Stomach smooth muscle (tissue), 2 donors: ENCODE measurements around the gene NRTN.
"Not testable (repeated sequence)": the region's sequence is repeated elsewhere in the genome, so short reads cannot be mapped to it uniquely, and the experiment has no call there.

ENCODE experiments used
- H3K27ac ChIP-seq: one replicate; pipeline ENCODE4 v1.7.0; 2013; ENCODE audit warnings: mild to moderate bottlenecking, low read length, inconsistent platforms
- H3K27me3 ChIP-seq, 2 donors: one replicate each; pipeline ENCODE4 v1.7.0; 2013; ENCODE audit warnings: low read length in 2 of 2; ENCODE audit not compliant: insufficient read depth in 2 of 2, control insufficient read depth in 1 of 2
- H3K36me3 ChIP-seq, 2 donors: one replicate each; pipeline ENCODE4 v1.7.0; 2013; ENCODE audit warnings: low read length in 2 of 2; ENCODE audit not compliant: control insufficient read depth in 2 of 2, insufficient read depth in 2 of 2
- H3K4me1 ChIP-seq: one replicate; pipeline ENCODE4 v1.7.0; 2013; ENCODE audit warnings: low read length; ENCODE audit not compliant: control insufficient read depth, insufficient read depth
- H3K4me3 ChIP-seq, 2 donors: one replicate each; pipeline ENCODE4 v1.7.0; 2013; ENCODE audit warnings: low read length in 2 of 2
- H3K9ac ChIP-seq, 2 donors: one replicate each; pipeline ENCODE4 v1.7.0; 2013; ENCODE audit warnings: low read length in 2 of 2, mild to moderate bottlenecking in 1 of 2
- H3K9me3 ChIP-seq, 2 donors: one replicate each; pipeline ENCODE4 v1.7.0; 2013; ENCODE audit warnings: low read length in 2 of 2; ENCODE audit not compliant: control insufficient read depth in 2 of 2
- donor health status: healthy.
- donor health status: Pancreatic carcinoma.

NRTN gene, protein sequence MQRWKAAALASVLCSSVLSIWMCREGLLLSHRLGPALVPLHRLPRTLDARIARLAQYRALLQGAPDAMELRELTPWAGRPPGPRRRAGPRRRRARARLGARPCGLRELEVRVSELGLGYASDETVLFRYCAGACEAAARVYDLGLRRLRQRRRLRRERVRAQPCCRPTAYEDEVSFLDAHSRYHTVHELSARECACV

DNA sequence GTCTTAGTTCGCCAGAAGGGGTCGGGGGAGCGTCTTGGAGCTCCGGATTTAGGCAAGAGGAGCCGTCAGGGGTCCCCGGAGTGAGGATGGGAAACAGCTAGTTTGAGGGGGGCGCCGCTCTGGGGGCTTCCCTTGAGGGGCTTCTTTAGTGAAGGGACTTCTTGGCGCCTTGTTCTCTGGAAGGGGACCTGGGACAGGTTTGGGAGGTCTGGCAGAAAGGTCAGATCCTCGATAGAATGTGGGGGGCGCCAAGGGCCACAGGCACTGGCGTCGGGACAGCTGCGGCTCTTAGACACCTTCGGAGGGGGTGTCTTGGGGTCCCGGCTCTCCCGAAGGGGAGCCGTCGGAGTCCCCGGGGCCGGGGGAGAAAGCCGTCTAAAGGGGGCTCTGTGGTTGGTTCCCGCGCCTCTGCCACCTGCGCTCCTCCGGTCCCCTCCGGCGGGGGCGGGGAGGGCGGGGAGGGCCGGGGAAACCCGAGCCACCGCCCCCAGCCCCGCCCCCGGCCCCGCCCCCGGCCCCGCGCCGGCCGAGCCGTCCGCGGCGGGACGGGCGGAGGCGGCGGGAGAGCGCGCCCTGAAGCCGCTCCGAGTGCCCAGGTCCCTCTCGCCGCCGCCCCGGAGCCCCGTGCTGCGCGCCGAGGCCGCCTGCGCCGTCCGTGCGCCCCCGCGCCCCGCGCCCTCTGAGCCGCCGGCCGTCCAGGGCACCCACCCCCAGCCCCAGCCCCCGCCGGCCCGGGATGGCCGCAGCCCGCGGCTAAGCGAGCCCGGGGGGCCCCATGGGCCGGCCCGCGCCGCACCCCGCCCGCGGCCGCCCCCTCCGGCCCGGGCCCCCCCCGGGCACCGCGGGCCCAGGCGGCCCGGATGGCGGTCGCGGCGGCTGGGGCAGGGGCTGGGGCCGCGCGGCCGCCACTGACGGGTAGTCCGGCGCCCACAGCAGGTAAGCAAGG, at the start of gene NRTN:
Gene NRTN, plus strand, starts transcription at position 552 of the 946 bp plus-strand sequence. CDS start 19,099 bp downstream, outside the sequence.
- H3K9ac ChIP-seq, result peak within 1 kb of the TSS; percentile 51 to 53
- peaks cover 28% of the 10 kb centered on the region for H3K4me1 ChIP-seq
- peak within 1 kb of the TSS; percentile 86 for H3K27ac ChIP-seq
- no peaks in the 10 kb centered on the region for H3K9me3 ChIP-seq
- peaks cover 4 to 9% of the 10 kb centered on the region in 2 donors for H3K27me3 ChIP-seq
- peak within 1 kb of the TSS; percentile 71 to 74 for H3K4me3 ChIP-seq
- H3K36me3 ChIP-seq, result no peaks in the 10 kb centered on the region

DNA sequence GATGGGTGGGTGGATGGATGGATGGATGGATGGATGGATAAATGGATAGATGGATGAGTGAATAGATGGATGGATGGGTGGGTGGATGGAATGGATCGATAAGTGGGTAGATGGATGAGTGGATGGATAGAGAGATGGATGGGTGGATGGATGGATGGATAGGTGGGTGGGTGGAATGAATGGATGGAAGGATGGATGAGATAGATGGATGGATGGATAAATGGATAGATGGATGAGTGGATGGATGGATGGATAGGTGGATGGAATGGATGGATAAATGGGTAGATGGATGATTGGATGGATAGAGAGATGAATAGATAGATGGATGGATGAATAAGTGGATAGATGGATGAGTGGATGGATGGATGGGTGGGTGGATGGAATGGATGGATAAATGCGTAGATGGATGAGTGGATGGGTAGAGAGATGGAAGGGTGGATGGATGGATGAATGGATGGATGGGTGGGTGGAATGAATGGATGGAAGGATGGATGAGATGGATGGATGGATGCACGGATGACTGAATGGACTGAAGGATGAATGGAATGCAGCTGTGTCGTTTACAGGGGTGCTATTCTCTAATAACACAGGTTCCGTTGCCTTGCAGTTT, 42.2 kb upstream of the NRTN start:
- Histone ChIP-seq H3K4me1 (no peaks in the 10 kb centered on the region), H3K36me3 (no peaks in the 10 kb centered on the region), H3K9ac (no peak overlapping the region), H3K4me3 (no peak overlapping the region), H3K27me3 (peaks cover 0 to 4% of the 10 kb centered on the region in 2 donors), H3K27ac (no peak overlapping the region), H3K9me3 (peaks cover 0 to 3% of the 10 kb centered on the region in 2 donors)

DNA sequence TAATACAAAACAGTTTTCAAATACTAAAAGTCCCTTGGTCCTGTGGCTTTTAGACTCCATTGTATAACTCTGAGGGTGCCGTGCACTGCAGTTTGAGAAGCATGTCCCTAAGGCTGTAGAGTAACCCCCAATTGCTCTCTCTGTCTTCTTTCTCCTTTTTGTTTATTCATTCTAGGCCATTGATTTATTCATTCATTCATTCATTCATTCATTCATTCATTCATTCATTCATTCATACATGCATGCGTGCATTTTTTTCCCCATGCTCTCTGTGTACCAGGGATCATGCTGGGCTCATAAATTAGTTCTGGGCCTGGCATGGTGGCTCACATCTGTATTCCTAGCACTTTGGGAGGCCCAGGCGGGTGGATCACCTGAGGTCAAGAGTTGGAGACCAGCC, 39.6 kb upstream of the NRTN start:
- Histone ChIP-seq H3K9ac (no peak overlapping the region), H3K27me3 (no peaks in the 10 kb centered on the region), H3K9me3 (peaks cover 0 to 3% of the 10 kb centered on the region in 2 donors), H3K27ac (no peak overlapping the region), H3K4me1 (no peaks in the 10 kb centered on the region), H3K4me3 (no peak overlapping the region), H3K36me3 (no peaks in the 10 kb centered on the region)

DNA sequence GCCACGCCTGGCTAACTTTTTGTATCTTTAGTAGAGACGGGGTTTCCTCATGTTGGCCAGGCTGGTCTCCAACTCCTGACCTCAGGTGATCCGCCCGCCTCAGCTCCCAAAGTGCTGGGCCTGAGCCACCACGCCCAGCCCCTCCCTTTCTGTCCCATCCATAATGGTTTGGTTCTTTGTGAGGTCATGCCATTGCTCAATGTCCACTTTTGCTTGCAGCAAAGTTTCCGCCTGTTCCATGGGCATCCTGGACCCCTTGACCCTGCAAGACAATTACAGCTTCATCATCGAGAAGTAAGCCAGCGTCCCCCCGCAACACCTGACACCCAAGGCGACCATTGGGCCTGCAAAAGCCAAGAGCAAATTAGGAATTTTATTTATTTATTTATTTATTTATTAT, 36.9 kb upstream of the NRTN start:
- Histone ChIP-seq H3K9ac (no peak overlapping the region), H3K36me3 (no peaks in the 10 kb centered on the region), H3K27ac (no peak overlapping the region), H3K4me1 (no peaks in the 10 kb centered on the region), H3K4me3 (no peak overlapping the region), H3K9me3 (peaks cover 0 to 2% of the 10 kb centered on the region in 2 donors), H3K27me3 (peaks cover 0 to 2% of the 10 kb centered on the region in 2 donors)

DNA sequence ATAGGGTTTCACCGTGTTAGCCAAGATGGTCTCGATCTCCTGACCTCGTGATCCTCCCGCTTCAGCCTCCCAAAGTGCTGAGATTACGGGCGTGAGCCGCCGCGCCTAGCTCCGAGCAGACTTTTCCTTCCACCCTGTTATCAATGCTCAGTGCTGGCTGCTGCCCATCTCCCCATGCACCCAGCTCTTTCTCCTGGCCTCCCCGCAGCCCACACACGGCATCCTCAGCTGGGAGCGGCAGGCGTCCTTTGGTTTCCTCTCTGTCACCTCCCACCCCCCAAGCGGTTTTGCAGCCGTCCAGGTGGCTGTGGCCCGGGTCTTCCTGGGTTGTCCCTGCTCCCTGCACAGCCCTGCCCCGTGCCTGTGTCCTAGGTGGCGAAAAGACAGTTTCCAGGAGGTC, 32.5 kb upstream of the NRTN start:
- H3K9ac ChIP-seq, result no peak overlapping the region
- no peaks in the 10 kb centered on the region for H3K36me3 ChIP-seq
- H3K4me1 ChIP-seq, result no peaks in the 10 kb centered on the region
- no peaks in the 10 kb centered on the region for H3K9me3 ChIP-seq
- peaks cover 0 to 2% of the 10 kb centered on the region in 2 donors for H3K27me3 ChIP-seq
- no peak overlapping the region for H3K4me3 ChIP-seq
- H3K27ac ChIP-seq, result no peak overlapping the region

DNA sequence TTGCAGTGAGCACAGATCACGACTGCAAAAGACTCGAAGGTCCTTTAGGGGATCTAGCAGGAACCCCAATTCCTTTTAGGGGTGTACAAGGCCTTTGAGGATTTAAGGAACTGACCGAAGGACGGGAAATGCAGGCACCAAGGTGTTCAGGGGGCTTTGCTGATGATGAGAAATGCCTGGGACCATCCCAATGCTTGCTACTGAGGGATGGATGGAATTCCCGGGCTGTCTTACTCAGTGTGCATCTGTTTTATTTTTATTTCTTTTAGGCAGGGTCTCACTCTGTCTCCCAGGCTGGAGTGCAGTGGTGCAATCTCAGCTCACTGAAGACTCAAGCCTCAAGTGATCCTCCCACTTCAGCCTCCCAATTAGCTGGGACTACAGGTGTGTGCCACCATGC, 31.6 kb upstream of the NRTN start:
- Histone ChIP-seq H3K9ac (no peak overlapping the region), H3K9me3 (no peaks in the 10 kb centered on the region), H3K27ac (no peak overlapping the region), H3K36me3 (no peaks in the 10 kb centered on the region), H3K27me3 (peaks cover 0 to 2% of the 10 kb centered on the region in 2 donors), H3K4me3 (no peak overlapping the region), H3K4me1 (no peaks in the 10 kb centered on the region)

DNA sequence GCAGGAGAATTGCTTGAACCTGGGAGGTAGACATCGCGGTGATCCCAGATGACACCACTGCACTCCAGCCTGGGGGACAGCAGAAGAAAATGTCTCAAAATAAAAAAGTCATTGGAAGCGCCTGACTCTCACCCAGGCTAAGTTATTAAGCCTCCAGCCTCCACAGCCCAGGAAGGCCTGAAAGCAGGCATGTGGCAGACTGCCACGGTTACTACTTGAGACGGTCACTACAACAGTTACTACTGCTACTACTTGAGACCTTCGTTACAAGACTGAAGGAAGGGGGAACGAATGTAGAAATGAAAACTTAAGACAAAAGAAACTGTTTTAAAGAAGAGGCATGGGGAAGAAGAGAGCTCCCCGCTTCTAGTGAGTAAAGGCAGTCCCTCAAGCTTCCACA, 29.9 kb upstream of the NRTN start:
- Histone ChIP-seq H3K27ac (no peak overlapping the region), H3K4me1 (no peaks in the 10 kb centered on the region), H3K27me3 (peaks cover 0 to 2% of the 10 kb centered on the region in 2 donors), H3K36me3 (no peaks in the 10 kb centered on the region), H3K4me3 (no peak overlapping the region), H3K9me3 (no peaks in the 10 kb centered on the region), H3K9ac (no peak overlapping the region)

DNA sequence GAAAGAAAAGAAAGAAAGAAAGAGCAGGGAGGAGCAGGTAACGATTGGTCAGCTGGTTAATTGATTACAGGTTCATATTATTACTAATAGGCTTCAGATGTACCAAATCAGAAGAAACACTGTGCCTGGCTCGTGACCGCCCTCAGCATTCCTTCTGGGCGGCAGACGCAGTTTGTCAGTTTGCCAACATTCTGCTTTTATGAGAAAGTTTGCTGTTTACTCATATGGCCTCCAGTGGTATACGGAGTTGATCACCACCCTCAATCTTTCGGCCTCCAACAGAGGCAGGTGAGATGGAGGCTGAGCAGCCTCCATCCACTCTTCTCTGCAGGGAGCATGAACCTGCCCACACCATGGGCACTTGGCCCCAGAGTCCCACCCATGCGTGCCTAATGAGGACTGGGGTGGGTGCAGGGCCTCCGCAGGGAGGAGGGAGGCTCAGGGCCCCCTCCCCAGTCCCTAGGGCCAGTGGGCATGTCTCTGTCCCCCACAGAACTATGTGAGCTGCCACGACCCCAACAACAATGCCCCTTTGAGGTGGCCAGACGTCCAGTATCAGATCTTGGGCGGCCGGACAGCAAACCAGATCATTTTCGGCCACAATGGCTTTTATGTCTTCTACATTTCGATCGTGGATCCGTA, 29.1 kb upstream of the NRTN start:
- Histone ChIP-seq H3K27me3 (peaks cover 0 to 2% of the 10 kb centered on the region in 2 donors), H3K27ac (no peak overlapping the region), H3K36me3 (no peaks in the 10 kb centered on the region), H3K9me3 (no peaks in the 10 kb centered on the region), H3K9ac (no peak overlapping the region), H3K4me3 (no peak overlapping the region), H3K4me1 (no peaks in the 10 kb centered on the region)

DNA sequence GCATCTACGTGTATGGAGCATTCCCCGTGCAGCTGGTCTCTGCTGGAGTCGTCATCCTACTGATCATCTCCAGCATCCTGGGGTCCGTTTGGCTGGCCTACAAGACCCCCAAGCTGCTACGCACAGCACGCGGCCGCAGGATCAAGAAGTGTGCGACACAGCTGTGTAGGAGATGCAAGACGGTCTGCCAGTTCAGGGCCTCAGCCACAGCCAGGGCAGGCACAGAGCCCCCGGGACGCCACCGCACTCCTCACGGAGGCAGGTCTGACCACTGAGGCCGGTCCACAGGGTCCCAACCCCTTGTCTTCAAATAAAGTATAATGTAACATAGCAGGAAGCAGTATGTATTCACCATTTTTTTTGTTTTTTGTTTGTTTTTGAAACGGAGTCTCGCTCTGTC, 26.5 kb upstream of the NRTN start:
- Histone ChIP-seq H3K9me3 (no peaks in the 10 kb centered on the region), H3K4me3 (no peak overlapping the region), H3K4me1 (no peaks in the 10 kb centered on the region), H3K9ac (no peak overlapping the region), H3K36me3 (no peaks in the 10 kb centered on the region), H3K27ac (no peak overlapping the region), H3K27me3 (no peaks in the 10 kb centered on the region)

DNA sequence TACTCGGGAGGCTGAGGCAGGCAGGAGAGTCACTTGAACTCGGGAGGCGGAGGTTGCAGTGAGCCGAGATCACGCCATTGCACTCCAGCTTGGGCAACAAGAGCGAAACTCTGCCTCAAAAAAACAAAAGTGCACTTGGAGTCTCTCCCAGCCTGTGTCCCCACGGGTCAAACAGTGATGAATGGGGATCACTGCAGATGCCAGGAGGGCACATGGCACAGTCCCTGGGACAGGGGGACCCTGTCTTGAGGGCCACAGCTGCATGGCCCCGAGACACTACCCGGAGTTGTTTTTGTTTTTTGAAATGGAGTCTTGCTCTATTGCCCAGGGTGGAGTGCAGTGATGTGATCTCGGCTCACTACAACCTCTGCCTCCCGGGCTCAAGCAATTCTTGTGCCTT, 24.0 kb upstream of the NRTN start:
- not testable (repeated sequence) for H3K27me3 ChIP-seq, H3K27ac ChIP-seq, H3K9ac ChIP-seq, H3K9me3 ChIP-seq, H3K4me1 ChIP-seq, H3K4me3 ChIP-seq
- peaks cover 3 to 10% of the 10 kb centered on the region in 2 donors for H3K36me3 ChIP-seq
